ENCODE results near the gene RIT1.
A peak's percentile ranks its signal among the peaks of the same experiment; 100 is the strongest.

DNA sequence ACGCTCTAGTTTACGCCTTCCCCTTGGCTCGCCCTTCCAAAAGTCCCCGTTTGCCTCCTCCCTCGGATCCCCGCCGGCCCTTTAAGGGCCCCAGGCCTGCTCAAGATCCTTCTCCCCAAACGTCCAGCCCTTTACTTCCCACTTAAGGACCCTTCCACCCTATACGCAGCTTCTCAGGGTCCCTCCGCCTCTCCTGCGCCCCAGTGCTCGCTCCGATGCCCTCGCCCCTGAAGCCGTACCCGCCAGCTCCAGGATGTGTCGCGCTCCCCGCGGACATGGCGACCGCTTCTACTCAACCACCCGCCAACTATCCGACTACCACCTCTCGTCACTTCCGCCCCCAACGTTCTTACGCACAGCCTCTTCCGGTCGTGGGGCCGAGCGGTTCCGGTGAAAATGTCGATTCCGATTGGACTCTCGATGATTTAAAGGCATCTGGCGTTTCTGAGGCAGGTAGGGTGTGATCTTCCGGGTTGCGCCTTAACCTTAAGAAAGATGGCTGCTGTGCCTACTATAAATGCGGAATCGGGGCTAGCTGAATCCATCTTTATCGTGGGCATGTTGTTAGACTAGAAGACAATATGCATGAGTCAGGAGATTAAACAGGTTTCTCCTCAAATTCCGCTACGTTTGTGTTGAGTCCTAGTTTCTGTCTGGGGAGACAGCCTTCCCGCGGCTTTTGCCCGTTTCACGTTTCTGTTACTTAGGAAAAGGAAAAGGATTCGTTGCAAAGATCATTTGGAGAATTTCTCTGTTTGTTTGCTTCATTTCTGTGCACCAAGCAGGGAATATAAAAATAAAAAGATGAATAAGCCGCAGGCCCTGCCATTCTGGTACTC lies 23.2 kb upstream of the RIT1 start, which contains the start of gene KHDC4:
- TF ChIP-seq, protein P1, sequence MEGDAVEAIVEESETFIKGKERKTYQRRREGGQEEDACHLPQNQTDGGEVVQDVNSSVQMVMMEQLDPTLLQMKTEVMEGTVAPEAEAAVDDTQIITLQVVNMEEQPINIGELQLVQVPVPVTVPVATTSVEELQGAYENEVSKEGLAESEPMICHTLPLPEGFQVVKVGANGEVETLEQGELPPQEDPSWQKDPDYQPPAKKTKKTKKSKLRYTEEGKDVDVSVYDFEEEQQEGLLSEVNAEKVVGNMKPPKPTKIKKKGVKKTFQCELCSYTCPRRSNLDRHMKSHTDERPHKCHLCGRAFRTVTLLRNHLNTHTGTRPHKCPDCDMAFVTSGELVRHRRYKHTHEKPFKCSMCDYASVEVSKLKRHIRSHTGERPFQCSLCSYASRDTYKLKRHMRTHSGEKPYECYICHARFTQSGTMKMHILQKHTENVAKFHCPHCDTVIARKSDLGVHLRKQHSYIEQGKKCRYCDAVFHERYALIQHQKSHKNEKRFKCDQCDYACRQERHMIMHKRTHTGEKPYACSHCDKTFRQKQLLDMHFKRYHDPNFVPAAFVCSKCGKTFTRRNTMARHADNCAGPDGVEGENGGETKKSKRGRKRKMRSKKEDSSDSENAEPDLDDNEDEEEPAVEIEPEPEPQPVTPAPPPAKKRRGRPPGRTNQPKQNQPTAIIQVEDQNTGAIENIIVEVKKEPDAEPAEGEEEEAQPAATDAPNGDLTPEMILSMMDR (IDR thresholded peaks at IDR 0.05; ENCODE audit: low read length) = peak; percentile 37
- TF ChIP-seq EZH2 (optimal IDR thresholded peaks at IDR 0.05; ENCODE audit: low read depth, low read length) = no peak

Measured in MM.1S (cell line).